HFF-Myc (cell line): ENCODE measurements around the gene TSPAN14.

Experiments
- DNase-seq: peaks from one replicate; pipeline ENCODE4 v3.0.0-alpha.2; 2011; ENCODE audit warnings: low read depth; ENCODE audit errors: extremely low read depth
- H3K4me3 ChIP-seq: replicated peaks from 2 replicates; pipeline ENCODE4 v1.5.1; 2011; ENCODE audit warnings: low read depth, mild to moderate bottlenecking, control low read depth, low read length
- TF ChIP-seq, protein P1 (sequence below): IDR thresholded peaks from 2 replicates; pipeline ENCODE4 v1.5.1; 2012; ENCODE audit warnings: mild to moderate bottlenecking, low read depth, low read length, control low read depth; ENCODE audit errors: missing control alignments

The TSPAN14 gene

DNA sequence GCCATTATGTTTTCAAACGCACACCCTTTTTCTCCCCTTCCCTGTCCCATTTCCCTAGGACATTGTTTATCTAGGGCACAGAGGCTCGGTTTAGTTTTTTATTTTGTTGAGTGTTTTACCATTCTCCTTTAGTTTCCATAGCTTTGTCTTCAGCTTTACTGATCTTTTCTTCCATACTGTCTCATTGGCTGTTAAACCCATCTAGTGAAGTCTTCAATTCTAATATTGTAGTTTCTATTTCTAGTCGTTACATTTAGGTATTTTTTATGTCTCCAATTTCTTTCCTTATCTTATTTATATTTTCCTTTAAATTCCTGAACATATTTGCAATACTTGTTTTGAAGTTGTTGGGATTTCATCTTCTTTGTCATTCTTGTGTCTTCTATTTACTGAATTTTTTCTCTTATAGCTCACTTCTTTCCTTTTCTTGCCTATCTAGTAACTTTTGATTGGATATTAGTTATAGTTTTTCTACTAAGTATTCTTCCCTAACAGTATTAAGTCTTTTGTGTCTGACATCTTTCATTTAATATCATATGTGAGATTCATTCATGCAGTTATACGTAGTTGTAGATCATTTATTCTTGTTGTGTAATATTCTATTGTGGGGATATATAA lies 42.6 kb downstream of the TSPAN14 start:
- no peak for DNase-seq
- H3K4me3 ChIP-seq, result no peak overlapping the region
- TF ChIP-seq, protein P1, sequence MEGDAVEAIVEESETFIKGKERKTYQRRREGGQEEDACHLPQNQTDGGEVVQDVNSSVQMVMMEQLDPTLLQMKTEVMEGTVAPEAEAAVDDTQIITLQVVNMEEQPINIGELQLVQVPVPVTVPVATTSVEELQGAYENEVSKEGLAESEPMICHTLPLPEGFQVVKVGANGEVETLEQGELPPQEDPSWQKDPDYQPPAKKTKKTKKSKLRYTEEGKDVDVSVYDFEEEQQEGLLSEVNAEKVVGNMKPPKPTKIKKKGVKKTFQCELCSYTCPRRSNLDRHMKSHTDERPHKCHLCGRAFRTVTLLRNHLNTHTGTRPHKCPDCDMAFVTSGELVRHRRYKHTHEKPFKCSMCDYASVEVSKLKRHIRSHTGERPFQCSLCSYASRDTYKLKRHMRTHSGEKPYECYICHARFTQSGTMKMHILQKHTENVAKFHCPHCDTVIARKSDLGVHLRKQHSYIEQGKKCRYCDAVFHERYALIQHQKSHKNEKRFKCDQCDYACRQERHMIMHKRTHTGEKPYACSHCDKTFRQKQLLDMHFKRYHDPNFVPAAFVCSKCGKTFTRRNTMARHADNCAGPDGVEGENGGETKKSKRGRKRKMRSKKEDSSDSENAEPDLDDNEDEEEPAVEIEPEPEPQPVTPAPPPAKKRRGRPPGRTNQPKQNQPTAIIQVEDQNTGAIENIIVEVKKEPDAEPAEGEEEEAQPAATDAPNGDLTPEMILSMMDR, result no peak

DNA sequence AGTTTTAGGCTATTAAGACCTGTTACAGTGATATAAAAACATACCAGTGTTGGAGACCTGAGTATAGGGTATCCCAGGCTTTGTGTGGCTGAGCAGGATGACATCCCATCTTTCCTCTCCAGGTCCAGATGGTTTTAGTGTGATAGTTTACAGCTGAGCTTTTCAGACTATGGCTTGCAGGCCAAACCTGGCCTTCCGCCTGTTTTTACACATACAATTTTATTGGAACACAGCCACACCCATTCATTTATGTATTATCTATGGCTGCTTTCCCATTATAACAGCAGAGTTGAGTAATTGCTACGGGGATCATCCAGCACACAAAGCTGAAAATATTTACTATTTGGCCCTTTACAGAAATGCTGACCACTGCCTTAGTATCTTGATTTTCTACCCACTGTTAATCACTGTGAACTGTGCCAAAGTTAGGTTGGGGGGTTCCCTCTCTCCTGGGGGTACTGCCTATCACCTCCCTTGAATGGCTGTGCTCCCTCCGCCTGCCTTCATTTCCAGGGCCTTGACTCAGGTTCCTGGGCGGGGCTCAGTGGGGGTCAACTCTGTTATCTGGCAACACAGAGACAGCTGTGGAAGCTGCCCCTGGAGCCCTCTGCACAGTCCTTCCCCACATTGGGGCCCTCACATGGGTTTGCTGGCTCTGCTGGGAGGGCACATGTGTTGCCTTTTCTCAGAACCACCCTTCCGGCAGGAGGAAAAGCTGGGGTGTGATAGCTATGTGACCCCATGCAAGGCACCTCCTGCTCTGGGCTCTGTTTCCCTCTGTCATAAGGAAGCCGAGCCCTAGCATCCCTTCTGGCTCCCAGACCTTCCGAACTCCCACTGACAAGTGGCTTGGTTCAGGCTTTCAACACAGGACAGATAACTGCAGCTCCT lies 43.3 kb downstream of the TSPAN14 start:
- H3K4me3 ChIP-seq, result no peak overlapping the region
- peak; percentile 29 for DNase-seq
- TF ChIP-seq, protein P1, result no peak

DNA sequence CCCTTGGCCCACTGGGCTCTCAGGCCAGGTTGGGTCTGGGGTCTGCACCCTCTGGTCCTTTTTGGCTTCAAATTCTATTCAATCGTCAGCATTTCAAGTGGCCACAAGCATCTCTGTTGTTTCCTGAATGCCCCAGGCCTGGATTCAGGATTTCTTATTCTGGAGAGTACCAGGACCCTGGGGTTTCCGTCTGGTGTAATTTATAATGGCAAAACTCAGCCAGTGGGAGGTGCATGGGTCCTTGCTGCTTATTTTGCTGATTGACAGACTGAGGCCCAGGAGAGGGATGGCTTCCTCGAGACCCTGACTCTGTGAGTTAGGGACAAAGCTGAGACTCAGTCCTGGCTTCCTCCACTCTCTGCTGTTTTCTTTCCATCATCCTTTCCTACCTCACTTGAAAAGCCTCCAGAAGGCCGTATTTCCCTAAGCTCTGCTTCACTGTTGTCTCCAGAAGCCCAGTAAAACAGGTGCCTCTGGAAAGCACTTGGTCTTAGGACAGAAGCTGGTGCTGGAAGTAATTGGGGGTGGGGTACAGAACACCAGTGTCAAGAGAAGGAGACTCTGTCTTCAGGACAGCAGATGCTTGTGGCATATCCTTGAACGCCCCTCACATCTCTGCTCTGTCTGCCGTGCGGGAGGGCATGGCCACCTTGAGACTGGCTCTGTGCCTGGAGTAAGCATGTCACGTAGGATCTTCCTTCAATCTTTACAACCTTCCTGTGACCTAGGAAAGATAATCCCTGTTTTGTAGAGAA lies 44.1 kb downstream of the TSPAN14 start:
- no peak overlapping the region for H3K4me3 ChIP-seq
- no peak for DNase-seq
- TF ChIP-seq, protein P1, result no peak

DNA sequence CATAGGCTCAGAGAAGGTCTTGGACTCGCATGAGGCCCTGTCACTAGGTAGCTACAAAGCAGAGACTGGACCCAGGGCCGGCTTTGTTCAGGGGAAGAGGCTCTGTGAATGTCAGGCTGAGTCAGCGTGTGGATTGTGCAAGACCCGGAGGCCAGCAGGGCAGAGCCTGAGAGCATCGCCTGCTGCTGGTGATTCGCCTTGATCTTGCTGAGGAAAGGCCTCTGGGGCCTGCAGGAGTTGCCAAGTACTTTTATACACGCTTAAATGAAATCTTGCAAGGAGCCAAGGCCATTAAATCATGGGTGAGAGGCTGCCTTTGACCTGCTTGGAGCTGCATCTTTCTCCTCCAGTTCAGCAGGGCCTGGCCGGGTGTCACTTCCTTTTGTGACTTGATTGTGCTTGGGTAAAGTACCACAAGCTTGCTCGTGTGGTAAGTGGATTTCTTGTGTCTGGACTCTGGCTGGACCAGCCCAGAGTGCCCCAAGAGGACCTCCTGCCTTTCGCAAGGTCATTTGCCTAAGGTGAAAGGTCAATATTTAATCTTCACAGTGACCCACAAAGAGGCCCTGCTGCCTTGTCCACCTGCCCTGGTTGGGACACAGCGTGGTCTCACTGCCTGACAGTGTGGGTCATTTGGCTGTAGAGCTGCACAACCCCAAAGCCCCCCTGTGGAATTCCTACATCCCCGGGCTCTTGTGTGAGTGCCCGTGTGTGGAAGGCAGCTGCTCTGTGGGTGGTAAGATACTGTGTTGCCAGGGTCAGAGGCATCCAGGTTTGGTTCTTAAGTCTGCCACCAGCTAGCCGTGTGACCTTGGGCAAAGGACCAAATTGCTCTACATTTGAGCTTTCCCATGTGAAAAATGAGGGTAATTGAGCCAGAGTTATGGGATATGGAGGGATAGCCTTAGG lies 45.0 kb downstream of the TSPAN14 start:
- DNase-seq, result peak; percentile 82
- TF ChIP-seq, protein P1, result no peak
- no peak overlapping the region for H3K4me3 ChIP-seq

DNA sequence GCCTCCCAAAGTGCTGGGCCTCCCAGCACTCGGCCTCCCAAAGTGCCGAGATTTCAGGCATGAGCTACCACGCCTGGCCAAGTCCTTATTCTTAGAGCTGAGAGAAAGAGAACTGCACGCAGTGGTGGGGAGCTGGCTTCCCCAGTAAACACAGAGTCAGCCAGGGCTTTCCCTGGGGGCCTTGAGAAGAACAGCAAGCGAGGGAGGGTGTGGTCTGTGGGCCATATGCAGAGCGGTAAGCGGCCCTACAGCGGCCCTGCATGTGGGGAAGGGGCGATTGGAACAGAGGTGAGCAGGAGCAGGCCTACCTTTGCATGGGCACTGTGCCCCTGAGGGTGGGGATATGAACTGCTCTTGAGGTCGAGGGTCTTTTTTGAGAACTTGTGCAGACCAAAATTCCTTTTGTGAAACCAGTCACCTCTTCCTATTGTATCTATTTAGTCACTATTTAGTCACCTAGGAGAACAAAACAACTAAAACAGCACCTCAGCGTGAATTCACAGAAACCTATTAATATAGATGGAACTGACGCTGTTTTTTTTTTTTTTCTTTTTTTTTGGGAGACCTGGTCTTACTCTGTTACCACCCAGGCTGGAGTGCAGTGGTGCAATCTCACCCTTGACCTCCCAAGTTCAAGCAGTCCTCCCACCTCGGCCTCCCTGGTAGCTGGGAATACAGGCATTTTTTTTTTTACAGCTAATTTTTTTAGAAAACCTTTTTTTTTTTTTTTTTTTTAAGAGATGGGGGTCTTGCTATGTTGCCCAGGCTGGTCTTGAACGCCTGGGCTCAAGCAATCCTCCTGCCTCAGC lies 46.7 kb downstream of the TSPAN14 start:
- H3K4me3 ChIP-seq, result no peak overlapping the region
- TF ChIP-seq, protein P1, result no peak
- no peak for DNase-seq
